Inflammatory macrophage (primary cell): Measurements from ENCODE around the gene DCLK1.

Source experiments
- DNase-seq, 2 donors: peaks; one replicate each; pipeline ENCODE4 v3.0.0-alpha.2; 2020 to 2022

Gene DCLK1

DNA sequence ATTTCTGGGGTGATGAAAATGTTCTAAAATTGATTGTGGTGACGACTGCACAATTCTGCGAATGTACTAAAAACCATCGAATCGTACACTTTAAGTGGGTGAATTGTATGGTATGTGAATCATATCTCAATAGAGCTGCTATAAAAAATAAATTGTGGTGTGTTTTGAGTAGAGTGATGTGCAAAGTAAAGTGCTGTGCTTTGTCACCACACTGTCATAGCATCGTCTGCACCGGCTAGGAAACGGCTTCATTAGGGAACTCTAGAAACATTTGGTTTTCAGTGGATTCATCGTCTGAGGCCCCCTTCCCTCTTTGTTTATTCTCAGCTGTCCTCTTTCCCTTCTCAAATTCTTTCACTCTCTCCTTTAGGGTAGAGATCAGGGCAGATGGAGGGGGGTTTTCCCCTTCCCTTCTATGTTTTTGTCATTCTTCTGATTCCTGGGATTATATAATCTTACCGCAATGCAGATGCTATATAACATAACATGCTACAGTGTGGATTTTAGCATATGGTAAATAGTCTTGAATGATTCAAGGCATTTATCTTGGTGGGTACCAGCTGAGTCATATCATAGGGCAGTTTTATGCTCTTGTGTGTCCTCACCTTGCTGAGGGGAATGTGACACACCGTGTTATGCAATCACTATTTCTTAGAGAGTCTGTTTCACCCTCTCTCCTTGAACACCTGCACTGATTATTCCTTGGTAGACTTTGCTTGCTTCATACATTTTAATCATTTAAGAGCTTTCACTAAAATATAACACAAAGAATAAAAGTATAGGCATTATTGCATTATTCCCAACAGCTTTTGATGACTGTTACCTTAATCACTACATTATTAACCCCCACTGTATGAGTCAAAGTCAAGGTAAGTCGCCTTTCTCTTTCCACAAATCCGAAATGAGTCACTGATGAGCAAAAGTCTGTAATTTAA, 239.4 kb downstream of the DCLK1 start:
- no peak for DNase-seq

DNA sequence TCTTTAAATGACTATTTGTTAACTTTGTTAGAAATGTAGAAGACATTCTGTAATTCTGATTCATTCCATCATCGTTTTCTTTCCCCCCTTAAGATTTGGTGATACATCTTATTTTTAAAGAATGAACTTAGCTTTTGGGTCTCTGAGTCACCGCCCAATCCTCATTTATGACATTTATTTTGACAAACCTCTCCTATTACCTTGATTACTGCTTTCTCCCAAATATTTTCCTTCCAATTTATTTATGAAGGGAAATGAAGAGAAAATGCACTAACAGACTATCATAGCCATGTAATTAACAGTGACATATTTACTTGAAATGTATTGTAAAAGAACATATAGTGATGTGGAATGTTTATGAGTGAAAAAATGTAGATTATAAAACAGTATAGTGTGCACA, 241.6 kb downstream of the DCLK1 start:
- no peak for DNase-seq

- DNase-seq, result no peak
Measured at GRCh38 chr13:35888981-35889380, 242.2 kb downstream of the DCLK1 start.

GRCh38 chr13:35888457-35888883, 242.7 kb downstream of the DCLK1 start:
- DNase-seq, result no peak

DNA sequence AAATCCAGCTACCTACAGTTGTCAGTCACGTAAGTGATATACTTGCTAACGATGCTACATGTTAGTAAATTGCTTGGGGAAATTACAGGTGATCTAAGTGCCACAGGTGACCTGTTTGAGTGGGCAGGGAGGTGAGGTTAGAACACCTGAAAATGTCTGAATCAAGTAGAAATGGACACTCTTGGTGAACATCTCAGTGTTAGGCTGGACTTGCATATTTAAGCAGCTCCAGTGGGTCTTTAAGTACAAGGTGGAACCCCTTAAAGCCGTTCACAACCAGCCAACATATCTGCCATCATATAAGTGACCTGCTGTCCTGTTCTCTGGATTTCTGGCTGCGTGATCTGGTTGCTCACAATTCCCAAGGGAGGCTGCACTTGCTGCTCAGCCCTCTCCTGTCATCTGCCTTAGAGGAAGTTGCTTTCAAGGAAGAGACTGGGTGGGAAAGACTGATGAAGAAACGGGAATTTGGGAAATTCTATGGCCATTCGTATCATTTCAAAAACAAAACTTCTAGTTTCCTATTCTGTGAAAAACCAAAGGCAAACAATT, 244.0 kb downstream of the DCLK1 start:
- DNase-seq, result no peak

DNA sequence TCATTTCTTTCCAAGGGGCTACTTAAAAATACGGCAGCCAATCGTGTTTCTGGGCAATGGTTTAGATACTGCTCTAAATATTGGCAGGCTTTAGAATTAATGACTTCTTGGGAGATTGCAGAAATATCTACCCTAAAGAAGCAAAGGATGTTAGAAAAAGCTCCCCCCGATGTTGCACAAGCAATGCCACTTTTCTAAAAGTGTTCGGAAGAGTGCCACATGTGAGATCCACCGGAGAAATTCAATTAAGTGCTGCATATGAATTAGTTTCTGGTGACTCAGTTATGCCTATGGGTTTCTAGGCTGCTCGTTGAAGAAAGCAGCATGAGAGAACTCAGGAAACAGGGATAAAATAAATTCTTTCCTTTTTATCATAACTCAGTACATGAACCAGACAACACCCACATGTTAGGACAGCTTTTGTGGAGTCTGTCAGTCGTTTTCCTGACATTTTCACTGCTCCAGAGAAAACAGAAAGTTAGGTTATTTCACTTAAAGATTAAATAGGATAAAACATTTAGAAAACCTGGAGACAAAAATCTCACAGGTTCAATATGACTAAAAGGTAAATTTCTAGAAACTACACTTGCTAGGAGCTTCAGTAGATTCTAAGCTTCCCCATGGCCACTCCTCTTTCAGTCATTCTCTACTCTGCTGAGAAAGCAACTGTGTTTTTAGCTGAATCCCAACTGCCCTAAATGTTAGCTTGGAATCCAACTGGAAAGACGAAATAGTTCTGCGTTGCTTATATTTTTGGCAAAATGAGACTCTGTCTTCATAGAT, 244.7 kb downstream of the DCLK1 start:
- DNase-seq, result no peak

DNA sequence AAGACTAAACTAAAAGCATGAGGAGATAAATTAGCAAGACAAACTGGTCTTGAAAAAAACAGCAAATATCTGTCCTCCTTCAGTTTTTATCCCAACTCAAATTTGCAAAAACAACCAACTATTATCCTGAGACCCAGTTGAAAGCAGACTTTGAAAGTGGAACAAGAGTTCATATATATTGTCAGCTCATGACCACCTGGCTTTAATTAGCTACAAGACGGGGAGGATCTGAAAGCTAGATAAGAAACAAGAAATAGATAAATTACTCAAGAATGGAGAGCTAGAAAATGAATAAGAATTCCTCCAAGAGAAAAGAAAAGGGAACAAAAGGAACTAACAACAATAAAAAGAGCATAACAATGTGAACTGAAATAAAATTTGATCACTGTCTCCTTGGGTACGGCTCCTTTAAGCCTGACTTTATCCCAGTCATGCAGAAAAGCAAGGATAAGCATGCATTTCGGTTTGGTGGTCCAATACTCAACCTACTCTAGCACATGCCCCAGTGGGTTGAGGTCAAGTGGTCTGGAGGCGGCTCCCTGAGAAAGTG, 246.9 kb downstream of the DCLK1 start:
- no peak for DNase-seq

DNA sequence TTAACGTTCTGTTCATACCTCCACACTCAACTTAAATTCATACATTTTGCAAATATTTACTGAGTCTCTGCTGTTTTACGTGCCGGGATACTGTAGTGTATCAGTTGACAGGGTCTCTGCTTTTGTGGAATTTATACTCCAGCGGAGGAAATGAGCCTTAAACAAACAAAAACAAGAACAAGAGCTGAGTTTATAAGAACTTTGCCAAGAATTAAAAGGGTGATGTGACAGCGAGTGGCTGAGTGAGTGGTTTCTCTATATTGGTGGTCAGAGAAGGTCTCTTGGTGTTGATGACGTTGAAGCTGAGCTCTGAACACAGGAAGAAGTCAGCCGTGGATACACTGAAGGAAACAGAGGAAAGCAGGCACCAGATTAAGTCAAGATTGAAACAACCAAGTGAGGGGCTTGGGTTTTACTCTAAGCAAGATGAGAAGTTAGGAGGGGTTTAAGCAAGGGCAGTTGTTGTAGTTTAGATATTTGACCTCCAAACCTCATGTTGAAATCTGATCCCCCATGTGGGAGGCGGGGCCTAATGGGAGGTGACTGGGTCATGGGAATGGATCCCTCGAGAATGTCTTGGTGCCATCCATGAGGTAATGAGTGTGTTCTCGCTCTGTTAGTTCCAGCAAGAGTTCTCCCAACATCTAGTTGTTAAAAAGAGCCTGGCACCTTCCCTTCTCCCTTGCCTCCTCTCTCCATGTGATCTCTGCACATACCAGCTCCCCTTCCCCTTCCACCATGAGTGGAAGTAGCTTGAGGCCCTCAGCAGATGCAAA, 248.3 kb downstream of the DCLK1 start:
- DNase-seq, result no peak

- DNase-seq, result no peak
Measured at GRCh38 chr13:35881360-35881759, 249.8 kb downstream of the DCLK1 start.

DNA sequence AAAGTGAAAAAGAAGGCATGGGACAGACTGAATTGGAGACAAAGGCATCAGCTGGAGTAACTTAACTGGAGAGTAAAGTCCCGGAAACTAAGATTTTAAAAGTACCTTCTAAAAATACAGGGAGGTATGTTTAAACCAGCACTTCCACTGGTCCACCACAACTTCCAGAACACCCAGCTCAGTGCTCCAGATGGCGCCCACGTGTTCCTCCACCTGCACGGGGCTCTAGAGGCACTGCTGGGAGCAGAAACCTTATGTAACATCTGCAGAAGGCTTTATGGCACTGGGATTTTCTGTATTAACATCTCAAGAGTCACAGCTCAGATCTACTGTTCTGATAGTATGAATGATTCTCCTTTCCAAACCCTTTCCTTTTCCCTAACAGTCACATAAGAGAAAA, 252.1 kb downstream of the DCLK1 start:
- no peak for DNase-seq

- DNase-seq, result no peak
Measured at GRCh38 chr13:35876601-35877000, 254.6 kb downstream of the DCLK1 start.

GRCh38 chr13:35874704-35875103, 256.5 kb downstream of the DCLK1 start:
- no peak for DNase-seq

GRCh38 chr13:35872369-35872768, 258.8 kb downstream of the DCLK1 start:
- DNase-seq, result no peak

DNA sequence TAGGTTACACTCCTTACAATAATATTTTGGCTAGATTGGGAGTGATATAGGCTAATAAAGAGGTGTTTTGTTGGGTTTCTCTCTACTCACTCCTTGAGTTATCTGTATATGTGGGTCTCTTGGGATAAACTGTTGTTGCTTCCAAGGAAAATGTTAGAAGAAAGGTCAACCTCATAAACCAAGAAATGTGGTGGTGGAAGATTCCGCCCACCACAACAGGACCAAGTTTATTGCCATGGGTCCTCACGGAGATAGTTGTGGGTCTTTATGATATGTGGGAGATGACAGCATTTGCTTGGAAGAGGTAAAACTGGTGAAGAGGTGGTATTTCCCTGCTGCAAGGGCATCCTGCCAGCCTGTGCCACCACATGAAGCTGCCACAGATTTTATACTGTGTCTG, 259.6 kb downstream of the DCLK1 start:
- no peak for DNase-seq

DNA sequence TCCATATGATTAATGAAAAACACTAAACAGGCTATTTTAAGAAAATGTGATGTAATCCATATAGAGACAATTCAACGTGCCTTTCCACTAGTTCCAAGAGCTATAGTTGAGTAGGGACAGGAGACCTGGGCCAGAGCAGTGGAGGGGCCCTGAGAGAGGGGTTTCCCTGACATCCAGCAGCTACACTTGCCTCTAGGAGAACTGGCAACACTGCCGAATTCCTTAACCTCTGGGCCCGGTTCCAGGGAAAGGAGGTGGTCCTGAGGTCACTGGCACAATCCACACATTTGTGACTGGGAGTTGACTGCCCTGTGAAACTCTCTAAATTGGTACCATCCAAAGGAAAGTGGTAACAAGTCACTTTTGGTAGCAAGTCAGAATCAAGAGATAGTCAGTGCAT, 264.4 kb downstream of the DCLK1 start:
- DNase-seq, result no peak

DNA sequence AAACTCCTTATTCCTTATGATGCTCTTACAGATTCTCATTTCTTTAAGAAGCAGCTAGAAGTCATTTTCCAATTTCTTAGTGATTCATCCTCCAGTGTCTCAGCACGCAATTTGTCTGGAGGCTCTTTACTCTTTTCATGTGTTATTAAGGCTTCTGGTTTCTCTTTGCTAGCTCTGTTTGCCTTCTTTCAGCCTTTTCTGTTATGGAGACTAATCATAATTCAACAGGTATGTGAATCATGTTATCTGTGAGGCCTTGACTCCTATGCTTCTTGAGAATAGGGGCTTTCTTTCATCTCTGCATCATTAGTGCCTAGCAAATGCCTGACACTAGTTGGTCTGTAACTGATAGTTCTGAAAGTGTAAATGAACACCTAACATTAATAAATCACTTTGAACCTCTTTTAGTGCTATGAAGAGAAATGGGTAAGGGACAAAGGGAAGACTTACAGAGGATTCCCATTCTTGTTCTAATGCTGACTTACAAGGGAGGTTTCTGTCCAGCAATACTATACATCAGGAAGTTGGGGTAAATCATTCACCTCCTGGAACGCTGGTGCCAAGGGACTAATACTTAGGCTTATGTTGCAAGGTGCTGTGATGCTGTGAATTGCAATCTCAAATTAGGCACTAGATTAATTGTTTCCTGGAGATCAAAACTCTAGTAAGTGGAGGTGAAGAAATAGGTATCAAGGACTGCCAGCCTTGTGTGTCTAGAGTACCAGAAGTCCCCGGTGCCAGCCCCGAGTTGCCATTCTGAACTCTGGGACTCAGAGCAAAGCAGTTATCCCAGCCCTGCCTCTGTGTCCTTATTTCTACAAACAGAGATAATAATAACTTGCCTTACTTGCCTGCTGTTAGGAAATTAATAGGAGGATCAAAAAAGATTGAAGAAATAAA, 265.6 kb downstream of the DCLK1 start:
- no peak for DNase-seq

- no peak for DNase-seq
Measured at GRCh38 chr13:35860661-35861060, 270.5 kb downstream of the DCLK1 start.

GRCh38 chr13:35859981-35860380, 271.2 kb downstream of the DCLK1 start:
- DNase-seq, result no peak

GRCh38 chr13:35858665-35859064, 272.5 kb downstream of the DCLK1 start:
- DNase-seq, result no peak

DNA sequence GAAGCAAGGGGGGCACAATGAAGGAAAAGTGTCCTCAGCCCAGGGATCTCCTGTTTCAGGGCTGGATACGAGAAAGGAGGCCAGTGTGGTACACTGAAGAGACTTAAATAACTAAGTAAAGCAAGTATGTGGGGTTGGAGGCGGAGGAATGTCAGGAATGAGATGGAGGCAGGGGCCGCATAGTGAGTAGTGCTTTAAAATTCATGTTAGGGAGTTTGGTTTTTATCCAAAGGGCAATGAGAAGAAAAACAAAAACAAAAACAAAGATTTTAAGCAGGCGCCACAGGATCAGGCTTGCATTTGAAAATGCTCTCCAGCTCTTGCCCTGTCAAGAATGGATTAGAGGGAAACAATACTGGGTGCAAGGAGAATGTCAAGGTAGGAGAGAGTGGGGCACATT, 273.4 kb downstream of the DCLK1 start:
- DNase-seq, result no peak

DNA sequence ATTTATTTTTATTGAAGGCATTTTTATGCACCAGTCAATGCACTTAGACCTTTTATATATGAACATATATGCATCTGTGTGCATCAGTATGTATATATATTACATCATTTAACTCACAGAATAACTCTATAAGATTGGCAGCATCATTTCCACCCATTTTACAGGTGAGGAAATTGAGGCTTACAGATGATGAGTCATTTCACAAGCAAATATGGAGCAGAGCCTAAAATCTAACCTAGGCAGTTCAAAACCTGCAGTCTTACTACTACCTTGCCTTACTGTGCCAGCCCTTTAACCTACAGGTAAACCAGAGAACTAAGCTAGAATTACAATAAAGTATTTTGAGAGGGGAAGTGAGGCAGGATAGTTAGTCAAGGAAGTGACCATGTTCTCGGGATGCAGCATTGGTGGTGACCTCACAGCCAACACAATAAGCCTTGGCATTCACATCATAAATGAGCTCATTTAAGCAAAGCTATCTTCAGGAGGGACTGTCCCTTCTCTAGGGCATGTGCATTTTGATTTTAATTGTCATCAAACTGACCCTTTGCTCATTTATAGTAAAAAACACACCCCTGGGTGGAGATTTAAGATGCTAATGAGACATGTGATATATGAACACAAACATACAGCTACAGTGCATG, 274.3 kb downstream of the DCLK1 start:
- DNase-seq, result no peak
